Neural cell (in vitro differentiated cells): ENCODE measurements around the gene FABP1. TPM values are rescaled to one million over a fixed set of nuclear protein-coding genes. Genes with fewer than 3 reads are reported as not detected.

Experiments used
- H2AFZ ChIP-seq: fragments of 200-600, 300-800 bp; sonication (generic), shearing (Covaris generic); 2 replicates; pipeline ENCODE4 v1.6.0; 2014; ENCODE audit warnings: low read depth, mild to moderate bottlenecking, antibody characterized with exemption, low read length, moderate library complexity
- H3F3A ChIP-seq: fragments of 200-600 bp; shearing (Covaris generic); 2 replicates; pipeline ENCODE4 v1.6.1; 2016; ENCODE audit warnings: mild to moderate bottlenecking, moderate library complexity, mixed read lengths, antibody characterized with exemption, low read length; ENCODE audit not compliant: insufficient read depth, poor library complexity, severe bottlenecking
- H3K27ac ChIP-seq: fragments of 200-600, 300-800 bp; sonication (generic), shearing (Covaris generic); 2 replicates; pipeline ENCODE4 v1.5.1; 2014; ENCODE audit warnings: mild to moderate bottlenecking, low read length, moderate library complexity
- H3K27me3 ChIP-seq: fragments of 300-800, 200-600 bp; sonication (generic), shearing (Covaris generic); 2 replicates; pipeline ENCODE4 v1.6.0; 2014; ENCODE audit warnings: mild to moderate bottlenecking, low read depth, low read length, moderate library complexity; ENCODE audit not compliant: insufficient read depth
- H3K36me3 ChIP-seq: fragments of 300-800, 200-600 bp; sonication (generic), shearing (Covaris generic); 2 replicates; pipeline ENCODE4 v1.5.1; 2014; ENCODE audit warnings: mild to moderate bottlenecking, antibody characterized with exemption, low read length, moderate library complexity; ENCODE audit not compliant: insufficient read depth
- H3K4me2 ChIP-seq: fragments of 300-800, 200-600 bp; sonication (generic), shearing (Covaris generic); 2 replicates; pipeline ENCODE4 v1.6.0; 2014; ENCODE audit warnings: mild to moderate bottlenecking, low read length
- H3K4me3 ChIP-seq: fragments of 300-800, 200-600 bp; sonication (generic), shearing (Covaris generic); 2 replicates; pipeline ENCODE4 v1.5.1; 2014; ENCODE audit warnings: mild to moderate bottlenecking, low read length, moderate library complexity
- H3K79me2 ChIP-seq: fragments of 200-600 bp; shearing (Covaris generic); replicated peaks from 2 replicates; pipeline ENCODE4 v1.6.0; 2014; ENCODE audit warnings: mild to moderate bottlenecking, low read length, moderate library complexity; ENCODE audit not compliant: insufficient read depth
- H3K9ac ChIP-seq: fragments of 300-800, 200-600 bp; sonication (generic), shearing (Covaris generic); 2 replicates; pipeline ENCODE4 v1.6.1; 2016; ENCODE audit warnings: mild to moderate bottlenecking, low read length, mixed read lengths
- H3K9me2 ChIP-seq: fragments of 200-600 bp; shearing (Covaris generic); 2 replicates; pipeline ENCODE4 v1.6.1; 2016; ENCODE audit warnings: mild to moderate bottlenecking, low read length, mixed read lengths; ENCODE audit not compliant: insufficient read depth
- H3K9me3 ChIP-seq: fragments of 200-600, 300-800 bp; sonication (generic), shearing (Covaris generic); 2 replicates; pipeline ENCODE4 v1.6.1; 2016; ENCODE audit warnings: mild to moderate bottlenecking, mixed run types, low read length, moderate library complexity, mixed read lengths
- H4K20me1 ChIP-seq: fragments of 200-600 bp; shearing (Covaris generic); 2 replicates; pipeline ENCODE4 v1.6.1; 2016; ENCODE audit warnings: mild to moderate bottlenecking, mixed run types; ENCODE audit not compliant: insufficient read depth
- EP300 ChIP-seq: fragments of 450-650 bp; conservative IDR thresholded peaks from 2 replicates; pipeline ENCODE4 v1.6.1; 2014; ENCODE audit warnings: antibody characterized with exemption, mild to moderate bottlenecking, moderate library complexity; ENCODE audit not compliant: poor library complexity, severe bottlenecking
- EZH2 ChIP-seq: fragments of 200-600, 300-800 bp; shearing (Covaris generic), sonication (generic); IDR thresholded peaks from 2 replicates; pipeline ENCODE4 v1.6.1; 2014; ENCODE audit warnings: antibody characterized with exemption, low read length, borderline replicate concordance, mild to moderate bottlenecking; ENCODE audit not compliant: insufficient read depth, poor library complexity, severe bottlenecking
- MXI1 ChIP-seq: fragments of 450-650 bp; conservative IDR thresholded peaks from 2 replicates; pipeline ENCODE4 v1.6.1; 2014; ENCODE audit warnings: antibody characterized with exemption, mild to moderate bottlenecking; ENCODE audit not compliant: poor library complexity, severe bottlenecking
- POLR2AphosphoS5 ChIP-seq: IDR thresholded peaks from 2 replicates; pipeline ENCODE4 v1.6.1; 2012
- RAD21 ChIP-seq: fragments of 450-650 bp; conservative IDR thresholded peaks from 2 replicates; pipeline ENCODE4 v1.6.1; 2014; ENCODE audit warnings: antibody characterized with exemption, mild to moderate bottlenecking, moderate library complexity
- REST ChIP-seq: IDR thresholded peaks from 2 replicates; pipeline ENCODE4 v1.6.1; 2012; ENCODE audit warnings: borderline replicate concordance
- TAF1 ChIP-seq: IDR thresholded peaks from 2 replicates; pipeline ENCODE4 v1.6.1; 2012; ENCODE audit warnings: low read depth
- polyA plus RNA-seq: library from polyadenylated mRNA; depleted of rRNA; stranded (reverse); fragments of >200 nt; gene quantifications from 2 replicates; pipeline ENCODE4 v1.2.3, GENCODE V29; 2014
- TF ChIP-seq, protein P1 (sequence below): fragments of 450-650 bp; IDR thresholded peaks from 2 replicates; pipeline ENCODE4 v1.5.1; 2014; ENCODE audit warnings: antibody characterized with exemption, mild to moderate bottlenecking, moderate library complexity; ENCODE audit not compliant: poor library complexity, severe bottlenecking

FABP1 gene
- polyA plus RNA-seq, 1 donor from 2014 or later = not detected

DNA sequence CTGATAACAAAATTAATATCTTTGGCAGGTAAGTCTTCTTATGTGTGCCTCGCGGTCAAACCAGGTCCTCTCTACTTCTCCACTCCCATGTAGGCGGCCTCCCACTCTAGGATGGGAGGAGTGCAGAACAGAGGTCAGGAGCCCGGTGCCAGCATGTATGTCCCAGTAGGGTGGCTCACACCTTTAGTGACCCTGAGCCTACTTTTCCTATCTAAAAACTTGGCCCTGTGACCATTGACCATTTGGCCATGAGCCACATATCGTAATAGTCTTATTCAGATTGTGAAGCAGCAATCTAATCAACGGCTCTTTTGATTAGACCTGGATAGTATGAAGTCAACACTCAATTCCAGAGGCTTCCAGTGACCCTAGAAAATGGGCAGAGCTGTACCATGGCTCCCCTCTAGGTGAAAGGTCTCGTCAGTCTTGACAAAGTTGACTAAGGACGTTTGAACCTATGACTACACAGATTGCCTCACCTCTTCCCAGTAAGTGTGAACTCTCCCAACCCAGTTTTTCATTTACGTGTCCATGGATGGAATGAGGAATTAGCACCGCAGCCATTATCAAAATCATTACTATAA lies 17.1 kb upstream of the FABP1 start:
- TF ChIP-seq REST (no peak), MXI1 (no peak), RAD21 (no peak), EP300 (no peak), POLR2AphosphoS5 (no peak)
- TF ChIP-seq, protein P1, sequence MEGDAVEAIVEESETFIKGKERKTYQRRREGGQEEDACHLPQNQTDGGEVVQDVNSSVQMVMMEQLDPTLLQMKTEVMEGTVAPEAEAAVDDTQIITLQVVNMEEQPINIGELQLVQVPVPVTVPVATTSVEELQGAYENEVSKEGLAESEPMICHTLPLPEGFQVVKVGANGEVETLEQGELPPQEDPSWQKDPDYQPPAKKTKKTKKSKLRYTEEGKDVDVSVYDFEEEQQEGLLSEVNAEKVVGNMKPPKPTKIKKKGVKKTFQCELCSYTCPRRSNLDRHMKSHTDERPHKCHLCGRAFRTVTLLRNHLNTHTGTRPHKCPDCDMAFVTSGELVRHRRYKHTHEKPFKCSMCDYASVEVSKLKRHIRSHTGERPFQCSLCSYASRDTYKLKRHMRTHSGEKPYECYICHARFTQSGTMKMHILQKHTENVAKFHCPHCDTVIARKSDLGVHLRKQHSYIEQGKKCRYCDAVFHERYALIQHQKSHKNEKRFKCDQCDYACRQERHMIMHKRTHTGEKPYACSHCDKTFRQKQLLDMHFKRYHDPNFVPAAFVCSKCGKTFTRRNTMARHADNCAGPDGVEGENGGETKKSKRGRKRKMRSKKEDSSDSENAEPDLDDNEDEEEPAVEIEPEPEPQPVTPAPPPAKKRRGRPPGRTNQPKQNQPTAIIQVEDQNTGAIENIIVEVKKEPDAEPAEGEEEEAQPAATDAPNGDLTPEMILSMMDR = no peak
- no peak overlapping the region for H3K9ac ChIP-seq
- no peak overlapping the region for H2AFZ ChIP-seq
- no peak overlapping the region for H3K4me3 ChIP-seq
- H3K27me3 ChIP-seq = no peaks in the 10 kb centered on the region
- no peak overlapping the region for H3K4me2 ChIP-seq
- H3K36me3 ChIP-seq = no peaks in the 10 kb centered on the region
- no peaks in the 10 kb centered on the region for H3F3A ChIP-seq
- H3K27ac ChIP-seq = no peak overlapping the region
- H3K9me3 ChIP-seq = no peaks in the 10 kb centered on the region
- no peaks in the 10 kb centered on the region for H3K9me2 ChIP-seq
- no peaks in the 10 kb centered on the region for H4K20me1 ChIP-seq
- H3K79me2 ChIP-seq = no peaks in the 10 kb centered on the region

DNA sequence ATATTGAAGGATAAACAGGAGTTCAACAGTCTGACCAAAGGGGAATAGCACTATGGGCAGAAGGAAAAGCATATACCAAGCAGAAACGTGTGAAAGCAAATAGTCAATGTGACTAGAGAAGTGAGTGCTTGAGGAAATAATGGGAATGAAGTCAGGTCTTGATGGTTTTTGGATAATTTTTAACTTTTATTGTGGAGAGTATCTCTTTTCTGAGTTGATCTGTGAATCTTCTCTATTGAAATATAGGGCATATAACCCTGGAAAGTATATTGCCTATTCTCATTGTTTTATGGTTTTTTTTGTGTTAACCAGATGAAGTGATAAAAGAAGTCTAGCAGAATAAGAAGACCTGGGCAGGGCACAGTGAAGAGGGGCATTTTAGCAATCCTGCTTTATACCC lies 16.4 kb upstream of the FABP1 start:
- H3K27me3 ChIP-seq = no peaks in the 10 kb centered on the region
- no peaks in the 10 kb centered on the region for H4K20me1 ChIP-seq
- H2AFZ ChIP-seq = no peak overlapping the region
- no peaks in the 10 kb centered on the region for H3K79me2 ChIP-seq
- H3F3A ChIP-seq = no peaks in the 10 kb centered on the region
- no peaks in the 10 kb centered on the region for H3K36me3 ChIP-seq
- no peak overlapping the region for H3K27ac ChIP-seq
- no peak overlapping the region for H3K9ac ChIP-seq
- H3K4me3 ChIP-seq = no peak overlapping the region
- no peak overlapping the region for H3K4me2 ChIP-seq
- H3K9me3 ChIP-seq = no peaks in the 10 kb centered on the region
- TF ChIP-seq REST (no peak), TAF1 (no peak), EP300 (no peak), EZH2 (no peak)
- TF ChIP-seq, protein P1 = no peak
- no peaks in the 10 kb centered on the region for H3K9me2 ChIP-seq
